IMR-90 (cell line): ENCODE measurements around the gene ARHGAP23. TPM values are rescaled to one million over a fixed set of nuclear protein-coding genes. Genes with fewer than 3 reads are reported as not detected.

Experiments used
- ATAC-seq: fragments of 200-7000 bp; cut with Tn5 transposase; 2 replicates; pipeline ENCODE4 v1.9.1; 2020; ENCODE audit warnings: low read depth, mild to moderate bottlenecking, moderate library complexity
- BruUV-seq: library from RNA; stranded (reverse); fragments of 400-500 nt; replicated peaks from 2 replicates; lab custom pipeline; 2021; lab: Mats Ljungman, UMichigan
- CTCF ChIA-PET: fragments of 300-600 bp; formaldehyde crosslinking; extraction: SDS; loops from one replicate; lab custom pipeline; 2021; ENCODE audit warnings: antibody characterized with exemption; lab: Yijun Ruan, JAX
- POLR2A ChIA-PET: fragments of 300-600 bp; sonication (Branson Sonifier 250); formaldehyde crosslinking; loops from one replicate; lab custom pipeline; 2022; ENCODE audit warnings: antibody characterized with exemption; ENCODE audit not compliant: unreplicated experiment; lab: Charles Lee
- DNase-seq: peaks from one replicate; pipeline ENCODE4 v3.0.0; 2013
- H2AFZ ChIP-seq: replicated peaks from 2 replicates; pipeline ENCODE3; 2013; ENCODE audit warnings: low read length, mild to moderate bottlenecking; ENCODE audit not compliant: poor library complexity
- H2AK5ac ChIP-seq: 2 replicates; pipeline ENCODE4 v1.6.1; 2013; ENCODE audit warnings: low read depth, low read length, inconsistent platforms
- H2AK9ac ChIP-seq: replicated peaks from 2 replicates; pipeline ENCODE3; 2013; ENCODE audit warnings: mild to moderate bottlenecking, low read depth, low read length, moderate library complexity; ENCODE audit not compliant: poor library complexity
- H2BK120ac ChIP-seq: 2 replicates; pipeline ENCODE4 v1.6.1; 2013; ENCODE audit warnings: low read depth, low read length, inconsistent platforms
- H2BK15ac ChIP-seq: 3 replicates; pipeline ENCODE4 v1.6.1; 2013; ENCODE audit warnings: low read depth, low read length, inconsistent platforms
- H2BK20ac ChIP-seq: 2 replicates; pipeline ENCODE4 v1.6.1; 2013; ENCODE audit warnings: low read depth, mild to moderate bottlenecking, inconsistent platforms, low read length, moderate library complexity
- H2BK5ac ChIP-seq: 2 replicates; pipeline ENCODE4 v1.6.1; 2013; ENCODE audit warnings: mild to moderate bottlenecking, low read depth, low read length, inconsistent platforms; ENCODE audit not compliant: poor library complexity, severe bottlenecking
- H3K14ac ChIP-seq: replicated peaks from 2 replicates; pipeline ENCODE4 v1.6.1; 2013; ENCODE audit warnings: low read depth, low read length, inconsistent platforms
- H3K18ac ChIP-seq: 2 replicates; pipeline ENCODE4 v1.6.1; 2013; ENCODE audit warnings: low read depth, low read length, control low read depth
- H3K23ac ChIP-seq: 2 replicates; pipeline ENCODE4 v1.6.1; 2013; ENCODE audit warnings: low read depth, low read length, inconsistent platforms
- H3K27ac ChIP-seq: 2 replicates; pipeline ENCODE4 v1.5.1; 2013; ENCODE audit warnings: mild to moderate bottlenecking, control low read depth, low read length; ENCODE audit not compliant: insufficient read depth
- H3K27me3 ChIP-seq: 2 replicates; pipeline ENCODE4 v1.6.1; 2013; ENCODE audit warnings: low read length; ENCODE audit not compliant: control insufficient read depth, insufficient read depth
- H3K36me3 ChIP-seq: 2 replicates; pipeline ENCODE4 v1.6.1; 2013; ENCODE audit warnings: low read length, mixed read lengths; ENCODE audit not compliant: control insufficient read depth, insufficient read depth
- H3K4ac ChIP-seq: 2 replicates; pipeline ENCODE4 v1.6.1; 2013; ENCODE audit warnings: low read depth, low read length, inconsistent platforms
- H3K4me1 ChIP-seq: 2 replicates; pipeline ENCODE4 v1.6.1; 2013; ENCODE audit warnings: low read length, mixed read lengths; ENCODE audit not compliant: control insufficient read depth, insufficient read depth
- H3K4me2 ChIP-seq: 2 replicates; pipeline ENCODE4 v1.6.1; 2013; ENCODE audit warnings: low read depth, mild to moderate bottlenecking, control low read depth, low read length, moderate library complexity
- H3K4me3 ChIP-seq: 2 replicates; pipeline ENCODE4 v1.5.1; 2013; ENCODE audit warnings: low read depth, mild to moderate bottlenecking, control low read depth, low read length, moderate library complexity; ENCODE audit not compliant: insufficient read depth
- H3K56ac ChIP-seq: 2 replicates; pipeline ENCODE4 v1.6.1; 2013; ENCODE audit warnings: low read length, inconsistent platforms; ENCODE audit not compliant: insufficient read depth; ENCODE audit errors: extremely low read depth
- H3K79me1 ChIP-seq, 2 experiments: 2 replicates each; pipeline ENCODE4 v1.6.1; 2013; ENCODE audit warnings: low read length in 2 of 2, inconsistent platforms in 1 of 2, low read depth in 1 of 2
- H3K9ac ChIP-seq: 2 replicates; pipeline ENCODE4 v1.6.1; 2013; ENCODE audit warnings: low read depth, low read length, control low read depth
- H3K9me1 ChIP-seq: 2 replicates; pipeline ENCODE4 v1.6.1; 2013; ENCODE audit warnings: low read length, inconsistent platforms; ENCODE audit not compliant: insufficient read depth
- H3K9me3 ChIP-seq: 2 replicates; pipeline ENCODE4 v1.6.1; 2013; ENCODE audit warnings: low read length; ENCODE audit not compliant: control insufficient read depth, insufficient read depth
- H4K20me1 ChIP-seq: 2 replicates; pipeline ENCODE4 v1.6.1; 2013; ENCODE audit warnings: low read length, inconsistent platforms; ENCODE audit not compliant: insufficient read depth
- H4K5ac ChIP-seq: 2 replicates; pipeline ENCODE4 v1.6.1; 2013; ENCODE audit warnings: mild to moderate bottlenecking, low read depth, low read length, control low read depth
- H4K8ac ChIP-seq, 2 experiments: 2 replicates each; pipeline ENCODE4 v1.6.1; 2013; ENCODE audit warnings: low read depth in 2 of 2, low read length in 2 of 2, control low read depth in 1 of 2, inconsistent platforms in 1 of 2
- H4K91ac ChIP-seq: 2 replicates; pipeline ENCODE4 v1.6.1; 2013; ENCODE audit warnings: low read depth, low read length, inconsistent platforms; ENCODE audit not compliant: insufficient read depth
- BHLHE40 ChIP-seq: fragments of 150-350 bp; IDR thresholded peaks from 2 replicates; pipeline ENCODE4 v1.6.1; 2016; ENCODE audit warnings: mild to moderate bottlenecking, low read depth, low read length
- CEBPB ChIP-seq: IDR thresholded peaks from 2 replicates; pipeline ENCODE4 v1.6.1; 2012; ENCODE audit warnings: low read depth, low read length, improper control_type of control experiment
- CHD1 ChIP-seq: IDR thresholded peaks from 2 replicates; pipeline ENCODE4 v1.6.1; 2012; ENCODE audit warnings: low read depth, low read length, improper control_type of control experiment
- ELK1 ChIP-seq: fragments of 150-350 bp; IDR thresholded peaks from 2 replicates; pipeline ENCODE4 v1.6.1; 2016; ENCODE audit warnings: low read depth, mild to moderate bottlenecking, low read length, moderate library complexity, borderline replicate concordance
- MAFK ChIP-seq: IDR thresholded peaks from 2 replicates; pipeline ENCODE4 v1.6.1; 2012; ENCODE audit warnings: low read depth, low read length, improper control_type of control experiment
- MAZ ChIP-seq: IDR thresholded peaks from 2 replicates; pipeline ENCODE4 v1.6.1; 2012; ENCODE audit warnings: low read depth, mild to moderate bottlenecking, low read length, improper control_type of control experiment, moderate library complexity, borderline replicate concordance
- MXI1 ChIP-seq: IDR thresholded peaks from 2 replicates; pipeline ENCODE4 v1.6.1; 2012; ENCODE audit warnings: low read depth, mild to moderate bottlenecking, low read length, moderate library complexity, borderline replicate concordance
- NFE2L2 ChIP-seq: fragments of 150-350 bp; IDR thresholded peaks from 2 replicates; pipeline ENCODE4 v1.6.1; 2016; ENCODE audit warnings: low read depth, mild to moderate bottlenecking, low read length
- POLR2A ChIP-seq: IDR thresholded peaks from 2 replicates; pipeline ENCODE4 v1.6.1; 2012; ENCODE audit warnings: mild to moderate bottlenecking, low read depth, low read length
- RAD21 ChIP-seq: IDR thresholded peaks from 2 replicates; pipeline ENCODE4 v1.6.1; 2012; ENCODE audit warnings: low read length, improper control_type of control experiment
- RCOR1 ChIP-seq: IDR thresholded peaks from 2 replicates; pipeline ENCODE4 v1.6.1; 2012; ENCODE audit warnings: mild to moderate bottlenecking, low read length, improper control_type of control experiment; ENCODE audit not compliant: insufficient replicate concordance
- RFX5 ChIP-seq: IDR thresholded peaks from 2 replicates; pipeline ENCODE4 v1.8.0; 2012; ENCODE audit warnings: low read depth, mild to moderate bottlenecking, low read length, moderate library complexity
- SMC3 ChIP-seq: fragments of 150-350 bp; IDR thresholded peaks from 2 replicates; pipeline ENCODE4 v1.6.1; 2016; ENCODE audit warnings: low read depth, mild to moderate bottlenecking, antibody characterized with exemption, low read length, moderate library complexity
- USF2 ChIP-seq: fragments of 150-350 bp; IDR thresholded peaks from 2 replicates; pipeline ENCODE4 v1.6.1; 2017; ENCODE audit warnings: mild to moderate bottlenecking, antibody characterized with exemption, low read length, low read depth
- WGBS, 2 experiments: methylation state at CpG; one replicate each; pipeline versions ENCODE4 v1.1.5 to v1.1.7; 2013; ENCODE audit warnings: missing lambda C conversion rate in 2 of 2; ENCODE audit not compliant: insufficient read length in 1 of 2; ENCODE audit errors: extremely low coverage in 2 of 2; 5-methylcytosine and 5-hydroxymethylcytosine counted together
- dilution Hi-C: fragments of 300-500 bp; cut with HindIII; formaldehyde crosslinking; loops from one replicate; pipeline ENCODE4 v1.14.3; 2018; ENCODE audit warnings: low sequenced_read_pairs; ENCODE audit not compliant: unreplicated experiment
- in situ Hi-C: fragments of 300-500 bp; cut with MboI; formaldehyde crosslinking; loops from 3 replicates; pipeline ENCODE4 v1.14.3; 2019; ENCODE audit warnings: low sequenced_read_pairs, inconsistent platforms, mixed read lengths
- intact Hi-C: fragments of 100-400 bp; cut with micrococcal nuclease; formaldehyde crosslinking; loops from 2 replicates; pipeline ENCODE4 v1.10.0; 2022
- polyA plus RNA-seq, 3 experiments: library from polyadenylated mRNA; depleted of rRNA; stranded (reverse); fragments of >200 nt; gene quantifications; 2 replicates each; pipeline ENCODE4 v1.2.3, GENCODE V29; 2012; ENCODE audit warnings: low replicate concordance in 1 of 3
- total RNA-seq: library from RNA; depleted of rRNA; stranded (reverse); fragments of >200 nt; gene quantifications from 2 replicates; pipeline ENCODE4 v1.2.3, GENCODE V29; 2012

ARHGAP23 gene
- total and polyA plus RNA-seq, 2 of the 4 experiments (the other 2 are of a cell fraction), result 9.3 to 43.3 TPM

- peak overlapping the region; percentile 97 for H3K18ac ChIP-seq
- peak overlapping the region; percentile 96 for H3K4ac ChIP-seq
- H2AK5ac ChIP-seq, result peak overlapping the region; percentile 99
- H3K14ac ChIP-seq, result peak overlapping the region; percentile 97
- H2BK20ac ChIP-seq, result peak overlapping the region; percentile 65
- H3K4me1 ChIP-seq, result peaks cover 28% of the 10 kb centered on the region
- H2BK15ac ChIP-seq, result peak overlapping the region; percentile 90; the same call in 2 of the 3 replicates
- peaks cover 65% of the 10 kb centered on the region for H3K36me3 ChIP-seq
- H2BK120ac ChIP-seq, result peak overlapping the region; percentile 89
- ATAC-seq (peak; percentile 40), DNase-seq (peak; percentile 71)
- CTCF ChIA-PET, result interaction anchor here (1.1 to 1.9 kb wide), 3 partner anchors 9 to 43 kb away, joined by 3 to 6 read pairs (median 3); no protein-coding TSS in a partner anchor
- in situ Hi-C loops (no loop called here), intact Hi-C loops (loop anchor here (2.0 kb wide), 1 partner anchor 15 kb away; no protein-coding TSS in a partner anchor), dilution Hi-C loops (no loop called here)
- 64% methylated on average over 11 of the region's 23 CpGs; no CpG with 5 or more reads in 1 of the 2 experiments for WGBS, 2 experiments
- BruUV-seq, result no TSS peak
- peaks cover 65% of the 10 kb centered on the region for H4K20me1 ChIP-seq
- H2AFZ ChIP-seq, result peak overlapping the region; percentile 80
- peak overlapping the region; percentile 81 for H3K9ac ChIP-seq
- H3K27ac ChIP-seq, result peak overlapping the region; percentile 90
- peak overlapping the region; percentile 98 for H3K23ac ChIP-seq
- H3K4me3 ChIP-seq, result peak overlapping the region; percentile 54
- H3K79me1 ChIP-seq, result peaks cover 21 to 85% of the 10 kb centered on the region in 2 experiments; a peak in 3 of 4 replicates
- peak overlapping the region; percentile 96 for H3K4me2 ChIP-seq
- peaks cover 29% of the 10 kb centered on the region for H3K9me1 ChIP-seq
- H2AK9ac ChIP-seq, result peak overlapping the region; percentile 98
- H4K8ac ChIP-seq, result peak overlapping the region; percentile 68 to 97
- H3K56ac ChIP-seq, result peak overlapping the region; percentile 81
- peak overlapping the region; percentile 98 for H2BK5ac ChIP-seq
- no peaks in the 10 kb centered on the region for H3K9me3 ChIP-seq
- no peaks in the 10 kb centered on the region for H3K27me3 ChIP-seq
- peak overlapping the region; percentile 85 for H4K5ac ChIP-seq
- H4K91ac ChIP-seq, result peak overlapping the region; percentile 99
- POLR2A ChIA-PET, result interaction anchor here (0.6 to 1.1 kb wide), 3 partner anchors 10 to 26 kb away, joined by 3 to 5 read pairs (median 4); no protein-coding TSS in a partner anchor
- TF ChIP-seq SMC3, result peak; percentile 5; the same call in 1 of the 2 replicates
- no peak for TF ChIP-seq USF2
- TF ChIP-seq BHLHE40, result no peak
- TF ChIP-seq MAFK, result no peak
- TF ChIP-seq CHD1, result peak; percentile 64
- no peak for TF ChIP-seq RAD21
- no peak for TF ChIP-seq RFX5
- no peak for TF ChIP-seq MAZ
- no peak for TF ChIP-seq RCOR1
- no peak for TF ChIP-seq MXI1
- TF ChIP-seq NFE2L2, result no peak
- no peak for TF ChIP-seq ELK1
- TF ChIP-seq POLR2A, result 0 out of 2 replicates have a peak, but pooled peaks have one; percentile 8
- TF ChIP-seq CEBPB, result no peak
These were observed 37.4 kb downstream of the ARHGAP23 start for GRCh38 chr17:38465391-38466345.
